AG04449 (cell line): ENCODE measurements around the gene UNC45B.
"Not testable (repeated sequence)": the region's sequence is repeated elsewhere in the genome, so short reads cannot be mapped to it uniquely, and the experiment has no call there.

ENCODE experiments used
- CTCF ChIA-PET: fragments of 350-600 bp; formaldehyde crosslinking; extraction: SDS; loops from one replicate; lab custom pipeline; 2021; ENCODE audit warnings: antibody characterized with exemption; lab: Yijun Ruan, JAX
- POLR2A ChIA-PET: fragments of 400-600, 350-600 bp; formaldehyde crosslinking; extraction: SDS; loops from one replicate; lab custom pipeline; 2020; ENCODE audit warnings: antibody characterized with exemption, inconsistent platforms; lab: Yijun Ruan, JAX
- DNase-seq: peaks from one replicate; pipeline ENCODE4 v3.0.0-alpha.2; 2010; ENCODE audit warnings: low read depth, low spot score
- H3K4me3 ChIP-seq: 2 replicates; pipeline ENCODE4 v1.5.1; 2011; ENCODE audit warnings: low read depth, mild to moderate bottlenecking, control low read depth, low read length
- TF ChIP-seq, protein P1 (sequence below): IDR thresholded peaks from one replicate; pipeline ENCODE4 v1.5.1; 2011; ENCODE audit warnings: mild to moderate bottlenecking, moderate library complexity, low read length, control low read depth, inconsistent platforms; ENCODE audit not compliant: insufficient read depth; ENCODE audit errors: missing control alignments

UNC45B gene

DNA sequence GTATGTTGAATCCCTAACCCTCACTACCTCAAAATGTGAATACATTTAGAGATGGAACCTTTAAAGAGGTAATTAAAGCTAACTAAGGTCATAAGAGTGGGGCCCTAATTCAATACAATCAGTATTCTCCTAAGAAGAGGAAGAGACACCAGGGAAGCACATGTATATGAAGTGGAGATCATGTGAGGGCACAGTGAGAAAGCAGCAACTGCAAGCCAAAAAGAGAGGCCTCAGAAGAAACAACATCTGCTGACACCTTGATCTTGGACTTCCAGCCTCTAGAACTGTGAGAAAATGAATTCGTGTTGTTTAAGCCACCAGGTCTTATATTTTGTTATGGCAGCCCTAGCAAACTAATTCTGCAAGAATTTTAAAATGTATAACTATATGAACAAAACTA is 82.0 kb downstream of the UNC45B start:
- ChIA-PET POLR2A (no interaction called here), CTCF (no interaction called here)
- H3K4me3 ChIP-seq, result no peak overlapping the region
- TF ChIP-seq, protein P1, sequence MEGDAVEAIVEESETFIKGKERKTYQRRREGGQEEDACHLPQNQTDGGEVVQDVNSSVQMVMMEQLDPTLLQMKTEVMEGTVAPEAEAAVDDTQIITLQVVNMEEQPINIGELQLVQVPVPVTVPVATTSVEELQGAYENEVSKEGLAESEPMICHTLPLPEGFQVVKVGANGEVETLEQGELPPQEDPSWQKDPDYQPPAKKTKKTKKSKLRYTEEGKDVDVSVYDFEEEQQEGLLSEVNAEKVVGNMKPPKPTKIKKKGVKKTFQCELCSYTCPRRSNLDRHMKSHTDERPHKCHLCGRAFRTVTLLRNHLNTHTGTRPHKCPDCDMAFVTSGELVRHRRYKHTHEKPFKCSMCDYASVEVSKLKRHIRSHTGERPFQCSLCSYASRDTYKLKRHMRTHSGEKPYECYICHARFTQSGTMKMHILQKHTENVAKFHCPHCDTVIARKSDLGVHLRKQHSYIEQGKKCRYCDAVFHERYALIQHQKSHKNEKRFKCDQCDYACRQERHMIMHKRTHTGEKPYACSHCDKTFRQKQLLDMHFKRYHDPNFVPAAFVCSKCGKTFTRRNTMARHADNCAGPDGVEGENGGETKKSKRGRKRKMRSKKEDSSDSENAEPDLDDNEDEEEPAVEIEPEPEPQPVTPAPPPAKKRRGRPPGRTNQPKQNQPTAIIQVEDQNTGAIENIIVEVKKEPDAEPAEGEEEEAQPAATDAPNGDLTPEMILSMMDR, result no peak
- no peak for DNase-seq

DNA sequence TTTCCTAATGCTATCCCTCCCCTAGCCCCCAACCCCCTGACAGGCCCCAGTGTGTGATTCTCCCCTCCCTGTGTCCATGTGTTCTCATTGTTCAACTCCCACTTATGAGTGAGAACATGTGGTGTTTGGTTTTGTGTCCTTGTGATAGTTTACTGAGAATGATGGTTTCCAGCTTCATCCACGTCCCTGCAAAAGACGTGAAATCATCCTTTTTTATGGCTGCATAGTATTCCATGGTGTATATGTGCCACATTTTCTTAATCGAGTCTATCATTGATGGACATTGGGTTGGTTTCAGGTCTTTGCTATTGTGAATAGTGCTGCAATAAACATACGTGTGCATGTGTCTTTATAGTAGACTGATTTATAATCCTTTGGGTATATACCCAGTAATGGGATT is 86.7 kb downstream of the UNC45B start:
- POLR2A ChIA-PET, CTCF ChIA-PET, H3K4me3 ChIP-seq, DNase-seq: not testable (repeated sequence)

DNA sequence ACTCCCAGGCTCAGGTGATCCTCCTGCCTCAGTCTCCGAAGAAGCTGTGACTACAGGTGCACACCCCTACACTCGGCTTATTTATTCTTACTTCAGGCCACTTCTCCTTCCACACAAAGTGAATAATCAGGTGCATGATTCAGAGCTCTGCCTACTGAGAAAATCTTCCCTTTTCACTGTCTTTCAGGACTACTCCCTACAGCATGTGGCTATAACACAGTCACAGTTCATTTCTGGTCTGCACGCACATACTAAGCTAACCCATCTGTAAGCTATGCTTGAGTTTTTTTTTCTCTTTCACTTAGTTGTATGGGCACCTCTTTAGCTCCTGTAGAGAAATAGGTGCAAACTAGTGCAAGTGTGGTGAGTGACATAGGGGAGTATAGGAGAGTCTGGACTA is 87.7 kb downstream of the UNC45B start:
- DNase-seq, result no peak
- CTCF ChIA-PET, result no interaction called here
- H3K4me3 ChIP-seq, result no peak overlapping the region
- POLR2A ChIA-PET, result no interaction called here
- TF ChIP-seq, protein P1, result no peak

DNA sequence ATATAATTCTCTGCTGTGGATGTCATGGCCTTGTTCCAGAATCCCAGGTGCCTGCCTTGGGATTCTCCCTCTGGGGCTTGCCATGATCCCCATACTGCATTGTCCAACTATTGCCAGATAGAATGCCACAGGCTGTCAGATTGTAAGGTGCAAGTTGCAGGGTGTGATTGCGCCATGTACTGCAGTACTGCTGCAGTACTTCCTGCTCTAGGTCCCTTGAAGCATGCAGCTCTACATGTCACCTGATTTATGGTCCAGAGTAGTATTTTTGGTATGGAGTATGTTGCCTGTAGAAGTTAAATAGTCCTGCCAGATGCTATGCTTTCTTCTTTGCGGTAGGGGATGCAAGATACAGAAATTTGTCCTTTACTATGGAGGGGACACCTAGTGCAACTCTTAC is 88.3 kb downstream of the UNC45B start:
- H3K4me3 ChIP-seq, result no peak overlapping the region
- CTCF ChIA-PET, result no interaction called here
- no peak for DNase-seq
- TF ChIP-seq, protein P1, result no peak
- POLR2A ChIA-PET, result no interaction called here

DNA sequence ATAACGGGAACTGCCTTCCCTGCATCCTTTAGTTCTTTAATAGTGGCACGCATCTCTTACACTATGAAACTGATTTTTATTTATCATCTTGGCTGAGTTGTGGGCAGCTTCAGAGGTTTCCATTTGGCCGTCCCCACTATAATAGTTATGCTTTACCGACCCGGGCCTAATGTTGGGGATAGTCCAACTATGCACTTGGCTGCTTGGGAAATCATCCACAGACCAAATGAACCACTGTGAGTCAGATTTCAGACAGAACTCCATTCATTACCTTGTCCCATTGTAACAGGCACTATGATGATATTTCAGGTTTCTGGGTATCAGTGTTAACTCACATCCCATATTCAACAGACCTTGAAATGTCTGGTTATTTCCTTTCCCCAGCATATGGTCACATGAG is 89.2 kb downstream of the UNC45B start:
- POLR2A ChIA-PET, result no interaction called here
- H3K4me3 ChIP-seq, result no peak overlapping the region
- CTCF ChIA-PET, result no interaction called here
- TF ChIP-seq, protein P1, result no peak
- DNase-seq, result no peak

DNA sequence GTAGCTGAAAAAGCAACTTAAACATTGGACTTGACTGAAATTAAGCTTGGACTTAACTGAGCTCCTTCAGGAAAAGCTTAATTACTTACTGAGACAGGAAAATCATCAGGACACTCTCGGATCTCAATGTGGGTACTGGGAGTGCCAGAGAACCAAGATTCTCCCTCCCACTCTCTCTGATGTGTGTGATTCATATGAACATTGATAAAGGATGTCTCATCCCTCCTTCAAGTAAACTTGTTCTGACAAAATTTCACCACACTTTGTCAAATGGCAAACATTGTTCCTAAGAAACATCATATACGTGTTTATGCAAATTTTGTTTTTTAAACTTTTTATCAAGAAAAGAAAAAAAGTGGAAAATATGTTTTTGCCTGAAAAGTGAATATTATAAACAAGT is 91.2 kb downstream of the UNC45B start:
- TF ChIP-seq, protein P1, result no peak
- peak; percentile 17 for DNase-seq
- no peak overlapping the region for H3K4me3 ChIP-seq
- ChIA-PET POLR2A (interaction anchor here (0.6 to 1.3 kb wide), 3 partner anchors 9 to 135 kb away, joined by 3 to 4 read pairs (median 3); partner anchors contain the start of gene SLFN11), CTCF (interaction anchor here (0.6 to 1.4 kb wide), 3 partner anchors 295 to 315 kb away, joined by 3 to 4 read pairs (median 3); no protein-coding TSS in a partner anchor)
